Activated T-cell treated with anti-CD3 and anti-CD28 coated beads for 4 hours (primary cell): ENCODE measurements around the gene ZNF655.

ENCODE experiments used
- DNase-seq: peaks from one replicate; pipeline ENCODE4 v3.0.0-alpha.2; 2020

ZNF655 gene

DNA sequence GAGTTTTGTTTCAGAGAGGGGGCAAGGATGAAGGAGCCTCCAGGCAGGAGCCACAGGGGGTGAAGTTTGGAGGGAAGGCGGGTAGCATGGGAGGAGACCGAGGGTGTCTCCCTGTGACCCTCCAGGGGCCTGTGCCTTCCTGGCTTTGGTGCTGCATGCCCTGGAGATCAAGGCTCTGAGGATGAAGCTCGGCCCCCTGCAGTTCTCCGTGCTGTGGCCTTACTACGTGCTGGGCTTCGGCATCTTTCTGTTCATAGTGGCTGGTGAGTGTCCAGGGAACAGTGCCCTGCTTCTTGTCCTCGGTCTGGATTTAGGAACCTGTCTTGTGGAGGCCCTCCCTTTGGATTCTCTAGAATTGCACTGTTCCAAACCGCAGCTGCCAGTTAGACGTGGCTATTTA is 49.1 kb downstream of the ZNF655 start:
- DNase-seq: no peak

DNA sequence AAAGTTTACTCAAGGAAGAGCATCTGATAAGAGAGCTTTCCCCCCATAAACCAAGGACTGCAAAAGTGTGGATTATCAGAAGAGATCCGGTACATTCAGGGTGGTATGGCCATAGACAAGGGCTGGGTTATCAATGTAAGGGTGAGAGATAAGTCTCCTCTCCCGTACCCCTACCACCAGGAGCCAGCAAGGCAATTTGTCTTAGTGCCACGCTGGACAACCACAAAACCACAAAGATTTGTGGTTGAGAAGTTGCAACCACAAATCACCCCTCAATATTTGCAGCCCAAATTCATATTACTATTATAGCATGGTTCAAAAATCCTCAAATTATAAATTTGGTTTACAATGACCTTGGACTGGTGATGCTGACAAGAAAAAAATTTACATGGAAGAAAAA is 56.1 kb downstream of the ZNF655 start:
- no peak for DNase-seq

DNA sequence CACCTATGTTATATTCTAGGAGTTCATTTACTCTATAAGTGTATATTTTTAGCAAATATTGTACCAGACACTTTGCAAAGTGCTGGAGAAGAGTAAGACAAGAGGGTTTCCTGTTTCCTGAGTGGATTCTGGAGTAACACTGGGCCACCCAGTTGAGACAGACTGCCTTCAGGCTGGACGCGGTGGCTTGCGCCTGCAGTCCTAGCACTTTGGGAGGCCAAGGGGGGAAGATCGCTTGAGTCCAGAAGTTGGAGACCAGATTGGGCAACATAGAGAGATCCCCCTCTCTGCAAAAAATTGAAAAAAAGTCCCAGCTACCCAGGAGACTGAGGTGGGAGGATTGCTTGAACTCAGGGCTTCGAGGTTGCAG is 57.5 kb downstream of the ZNF655 start:
- no peak for DNase-seq

DNA sequence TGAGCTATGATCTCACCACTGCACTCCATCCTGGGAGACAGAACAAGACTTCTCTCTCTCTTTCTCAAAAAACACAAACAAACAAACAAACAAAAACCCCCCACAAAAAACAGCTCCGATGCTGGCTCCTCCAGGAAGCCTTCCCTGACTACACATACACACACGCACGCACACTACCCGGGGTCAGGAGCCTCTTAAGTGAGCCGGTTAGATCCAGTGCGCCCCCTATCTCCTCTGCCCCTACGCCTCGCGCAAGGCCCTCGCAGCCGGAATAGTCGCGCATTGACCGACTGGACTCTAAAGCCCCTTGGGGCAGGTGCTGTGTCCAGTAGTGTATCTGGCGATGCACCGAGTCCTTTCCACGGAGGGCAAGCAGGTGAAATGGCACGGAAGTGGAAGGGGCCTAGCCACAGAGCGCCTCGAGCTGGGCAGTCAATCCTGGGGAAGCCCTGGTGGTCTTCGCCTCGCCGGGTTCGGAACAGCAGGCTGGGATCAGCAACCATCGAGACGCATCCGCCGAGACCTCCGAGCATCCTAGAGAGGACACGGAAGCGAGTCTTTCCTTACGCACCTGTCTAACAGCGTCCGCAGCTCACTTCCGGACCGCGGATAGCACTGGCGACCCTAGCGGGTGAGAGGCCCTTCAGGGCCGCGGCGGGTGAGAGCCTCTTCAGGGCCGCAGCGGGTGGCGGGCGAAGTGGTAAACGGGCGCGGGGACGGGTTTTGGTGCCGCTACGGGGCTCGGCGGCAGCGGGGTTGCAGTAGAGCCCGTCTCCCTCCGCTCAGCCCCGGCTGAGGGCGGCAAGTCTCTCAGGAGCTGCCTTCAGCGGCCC is 58.1 kb downstream of the ZNF655 start, which contains the start of gene ZSCAN25:
Gene ZSCAN25 (plus strand): TSS at position 588 of the 833 bp plus-strand sequence. CDS start 2,661 bp downstream, outside the sequence.
- DNase-seq: peak; percentile 74

DNA sequence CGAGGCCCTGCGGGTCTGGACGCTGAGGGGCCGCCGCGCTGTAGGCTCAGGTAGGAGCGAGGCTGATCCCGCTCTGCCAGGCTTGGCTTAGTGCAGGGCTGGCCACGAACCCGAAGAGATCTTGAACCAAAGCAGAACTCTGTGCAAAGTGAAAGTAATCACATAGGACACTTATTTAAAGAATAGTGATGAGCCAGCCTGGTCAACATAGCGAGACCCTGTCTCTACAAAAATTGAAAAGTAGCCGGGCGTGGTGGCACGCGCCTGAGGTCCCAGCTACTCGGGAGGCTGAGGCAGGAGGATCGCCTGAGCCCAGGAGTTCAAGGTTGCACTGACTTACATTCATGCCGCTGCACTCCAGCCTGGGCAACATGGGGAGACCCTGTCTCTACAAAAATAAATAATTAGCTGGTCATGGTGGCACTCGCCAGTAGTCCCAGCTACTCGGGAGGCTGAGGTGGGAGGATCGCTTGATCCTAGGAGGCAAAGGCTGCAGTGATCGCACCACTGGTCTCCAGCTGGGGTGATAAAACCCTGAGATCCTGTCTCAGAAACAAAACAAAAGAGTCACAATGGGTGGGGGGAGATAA is 58.8 kb downstream of the ZNF655 start:
- DNase-seq: no peak

DNA sequence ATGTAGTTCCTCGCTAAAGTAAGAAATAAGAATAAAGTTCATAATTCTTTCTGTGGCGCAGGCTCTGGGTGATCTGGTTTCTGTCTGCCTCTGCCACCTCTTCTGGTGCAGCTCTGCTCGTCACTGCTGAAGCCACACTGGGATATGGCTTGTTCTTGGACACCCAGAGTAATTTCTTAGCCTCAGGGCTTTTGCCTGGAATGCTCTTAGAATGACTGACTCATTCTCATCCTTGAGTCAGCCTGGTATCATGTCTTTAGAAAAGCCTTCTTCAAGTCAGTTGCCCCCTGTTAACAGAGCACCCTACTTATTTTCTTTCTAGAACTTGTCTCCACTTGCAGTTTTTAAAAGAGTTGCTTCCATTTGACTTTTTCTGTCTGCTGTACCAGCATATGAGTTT is 60.3 kb downstream of the ZNF655 start:
- DNase-seq: no peak

DNA sequence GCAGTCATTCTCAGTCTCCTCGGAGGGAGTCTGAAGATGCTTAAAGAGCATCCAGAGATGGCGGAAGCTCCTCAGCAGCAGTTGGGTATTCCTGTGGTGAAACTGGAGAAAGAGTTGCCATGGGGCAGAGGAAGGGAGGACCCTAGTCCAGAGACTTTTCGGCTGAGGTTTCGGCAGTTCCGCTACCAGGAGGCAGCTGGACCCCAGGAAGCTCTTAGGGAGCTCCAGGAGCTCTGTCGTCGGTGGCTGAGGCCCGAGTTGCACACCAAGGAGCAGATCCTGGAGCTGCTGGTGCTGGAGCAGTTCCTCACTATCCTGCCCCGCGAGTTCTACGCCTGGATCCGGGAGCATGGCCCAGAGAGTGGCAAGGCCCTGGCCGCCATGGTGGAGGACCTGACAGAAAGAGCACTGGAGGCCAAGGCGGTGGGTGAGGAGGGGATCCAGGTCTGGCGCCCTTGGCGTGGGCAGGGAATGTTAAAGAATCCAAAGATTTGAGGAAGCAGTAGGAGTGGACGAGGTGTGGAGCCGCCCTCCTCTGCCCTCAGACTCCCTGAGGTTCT is 61.2 kb downstream of the ZNF655 start:
- DNase-seq: no peak

DNA sequence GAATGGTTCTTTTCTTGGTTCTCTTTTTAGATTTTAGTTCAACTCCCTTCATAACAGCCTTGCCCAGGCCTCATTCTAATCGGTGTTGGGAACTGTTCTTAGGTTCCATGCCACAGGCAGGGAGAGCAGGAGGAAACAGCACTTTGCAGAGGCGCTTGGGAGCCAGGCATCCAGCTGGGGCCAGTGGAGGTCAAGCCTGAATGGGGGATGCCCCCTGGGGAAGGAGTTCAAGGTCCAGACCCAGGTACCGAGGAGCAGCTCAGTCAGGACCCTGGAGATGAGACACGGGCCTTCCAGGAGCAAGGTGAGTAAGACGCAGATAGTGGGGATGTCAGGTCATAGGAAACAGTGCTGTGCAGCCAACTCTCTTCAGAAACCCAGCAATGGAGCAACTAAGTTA is 62.8 kb downstream of the ZNF655 start:
- DNase-seq: no peak

DNA sequence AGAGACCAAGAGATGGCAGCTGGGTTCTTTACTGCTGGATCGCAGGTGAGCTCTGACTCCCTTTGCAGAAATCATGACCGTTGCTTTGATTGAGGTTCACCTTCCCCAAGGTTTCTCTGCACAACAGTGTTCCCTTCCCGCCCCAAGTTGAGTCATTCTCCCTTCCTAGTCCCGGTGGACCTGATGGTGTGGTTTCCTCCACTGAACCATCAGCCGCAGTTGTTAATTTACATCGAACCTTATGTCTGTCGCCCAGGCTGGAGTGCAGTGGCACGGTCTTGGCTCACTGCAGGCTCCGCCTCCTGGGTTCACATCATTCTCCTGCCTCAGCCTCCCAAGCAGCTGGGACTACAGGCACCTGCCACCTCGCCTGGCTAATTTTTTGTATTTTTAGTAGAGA is 64.2 kb downstream of the ZNF655 start:
- DNase-seq: no peak

DNA sequence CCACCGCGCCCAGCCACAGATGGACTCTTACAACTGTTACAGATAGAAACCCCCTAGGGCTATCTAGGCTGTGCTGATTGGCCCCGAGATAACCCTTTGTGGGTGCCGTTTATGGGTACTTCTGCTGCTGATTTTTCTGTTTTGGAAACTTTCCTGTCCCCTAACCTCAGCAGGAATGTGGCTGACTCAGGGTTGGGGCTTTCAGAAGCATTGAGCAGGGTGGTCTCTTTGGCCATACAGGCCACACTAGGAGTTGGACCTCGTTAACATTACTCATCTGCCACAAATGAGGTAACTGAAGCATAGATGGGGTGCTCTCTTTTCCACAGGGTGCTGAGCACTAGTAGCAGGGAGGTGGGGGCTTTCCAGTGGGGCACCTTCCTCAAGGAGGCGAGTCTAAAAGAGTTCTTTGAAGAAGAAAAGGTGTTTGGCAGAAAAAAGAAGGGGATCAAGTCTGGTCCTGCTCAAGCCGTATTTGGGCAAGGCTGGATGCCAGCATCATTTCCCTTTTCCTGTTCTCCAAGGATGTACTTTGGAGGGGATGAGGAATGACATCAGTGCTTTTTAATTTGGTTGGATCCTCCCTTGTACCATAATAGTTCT is 64.8 kb downstream of the ZNF655 start:
- no peak for DNase-seq

DNA sequence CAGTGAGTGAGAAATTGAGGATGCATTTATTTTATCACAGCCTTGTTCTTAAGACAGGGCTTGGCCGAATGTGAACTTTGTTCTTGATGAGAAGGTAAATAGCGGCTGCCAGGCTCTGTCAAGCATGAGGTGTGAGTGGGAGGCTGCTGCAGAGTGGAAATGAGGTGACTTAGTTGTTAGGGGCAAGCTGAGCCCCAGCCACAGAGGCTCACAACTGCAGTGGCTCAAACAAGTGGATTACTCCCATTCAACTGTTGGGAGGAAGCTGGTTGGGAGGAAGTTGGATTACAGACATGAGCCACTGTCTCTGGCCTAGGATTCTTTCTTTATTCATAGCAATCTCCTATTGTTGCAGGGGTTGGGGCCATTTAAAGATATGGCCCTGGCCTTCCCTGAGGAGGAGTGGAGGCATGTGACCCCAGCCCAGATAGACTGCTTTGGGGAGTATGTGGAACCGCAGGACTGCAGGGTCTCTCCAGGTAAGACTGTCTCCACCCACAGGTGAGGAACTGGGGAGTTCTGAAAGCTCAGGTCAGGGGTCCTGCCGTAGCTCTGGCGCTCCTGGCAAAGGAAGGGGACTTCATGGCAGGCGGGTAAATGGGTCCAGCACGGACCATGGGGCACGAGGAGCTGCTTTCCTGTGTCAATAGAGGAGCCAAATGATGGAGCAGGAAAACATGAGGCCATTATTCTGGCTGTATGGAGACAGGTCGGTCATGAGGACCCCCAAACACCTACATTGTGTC is 65.4 kb downstream of the ZNF655 start:
- no peak for DNase-seq

DNA sequence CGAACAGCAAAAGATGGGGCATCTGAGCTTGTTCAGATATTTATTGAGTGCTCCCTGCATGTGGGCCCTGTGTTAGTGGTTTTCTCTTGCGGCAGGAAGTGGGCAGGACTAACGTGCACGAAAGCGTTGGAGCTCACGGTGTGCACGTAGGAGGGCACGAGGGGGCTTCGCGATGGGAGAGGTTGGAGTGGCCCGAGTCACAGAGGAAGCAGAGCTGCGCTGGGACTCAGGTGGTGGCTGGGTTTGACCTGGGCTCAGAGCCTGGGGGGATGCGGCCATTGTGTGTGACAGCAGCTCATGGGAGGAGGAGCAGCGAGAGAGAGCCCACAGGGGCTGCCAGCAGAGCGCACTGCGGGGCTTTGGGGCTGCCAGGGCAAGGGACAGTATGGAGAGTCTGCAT is 66.0 kb downstream of the ZNF655 start:
- DNase-seq: peak; percentile 52

DNA sequence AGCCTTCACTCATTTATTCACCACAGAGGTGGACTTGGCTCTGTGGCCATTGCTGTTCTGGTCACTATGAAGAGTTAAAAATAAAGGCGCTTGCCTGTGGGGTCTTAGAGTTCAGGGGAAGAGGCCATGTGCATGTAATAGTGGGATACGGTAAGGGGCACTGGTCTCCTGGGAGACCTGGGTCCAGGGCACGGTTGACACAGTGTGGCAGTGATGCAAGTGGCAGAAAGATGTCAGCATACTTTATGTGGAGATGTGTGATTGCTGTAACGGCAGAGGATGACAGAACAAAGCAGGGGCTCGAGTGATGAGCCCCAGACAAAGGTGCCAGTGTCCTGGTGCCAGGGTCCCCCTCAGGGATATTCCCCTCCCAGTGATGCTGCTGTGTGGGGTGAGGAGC is 66.9 kb downstream of the ZNF655 start:
- no peak for DNase-seq

DNA sequence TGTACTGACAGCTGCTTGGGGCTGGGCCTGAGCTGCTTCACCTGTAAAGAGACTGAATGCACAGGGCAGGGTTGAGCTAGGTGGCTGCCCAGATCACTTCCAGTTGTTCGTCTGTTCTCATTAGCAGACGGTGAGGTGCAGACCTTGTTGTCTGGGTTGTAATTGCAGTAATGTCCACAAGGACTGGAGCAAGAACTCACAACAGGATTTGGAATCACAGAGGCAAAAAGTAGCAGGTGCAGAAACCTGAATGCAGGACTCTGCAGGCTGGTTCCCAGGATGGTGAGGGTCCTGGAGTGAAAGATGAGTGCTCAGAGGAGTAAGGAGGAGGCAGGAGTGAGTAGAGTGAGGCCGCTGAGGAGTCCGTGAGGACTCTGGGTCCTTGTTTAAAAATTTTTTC is 67.5 kb downstream of the ZNF655 start:
- DNase-seq: no peak
